ENCODE results near the gene IL36B. TPM values are rescaled to one million over a fixed set of nuclear protein-coding genes. Genes with fewer than 3 reads are reported as not detected.

IL36B gene
- polyA plus RNA-seq, 1 donor (not counting 4 experiments of a cell fraction or from before 2014, with no cell fraction given): 0.21 TPM

DNA sequence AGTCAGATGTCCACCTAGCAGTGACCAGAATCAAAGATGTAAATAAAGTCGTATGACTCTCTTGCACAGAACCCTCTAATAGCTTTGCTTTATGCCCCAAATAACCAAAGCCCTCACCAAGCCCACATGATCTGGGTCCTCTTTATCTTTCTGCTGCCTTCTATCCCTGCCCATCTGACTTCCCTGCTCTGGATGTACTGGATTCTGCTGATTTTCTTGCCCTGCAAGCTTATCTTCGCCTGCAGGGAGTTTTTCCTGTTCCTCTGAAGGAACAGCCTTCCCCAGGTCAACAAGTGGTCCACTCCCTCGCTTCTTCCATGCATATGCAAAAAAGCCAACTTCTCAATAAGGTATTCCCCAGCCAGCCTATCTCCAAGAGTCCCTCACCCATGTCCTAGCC is 18.7 kb downstream of the IL36B start:
- no peaks in the 10 kb centered on the region for H4K20me1 ChIP-seq (ENCODE audit: control insufficient read depth, extremely low read depth, insufficient read depth, low read length)
- no peaks in the 10 kb centered on the region for H3K79me2 ChIP-seq (ENCODE audit: control insufficient read depth, insufficient read depth, low read length)
- no peaks in the 10 kb centered on the region for H3K36me3 ChIP-seq (ENCODE audit: control insufficient read depth in 2 of 2, extremely low read depth in 1 of 2, insufficient read depth in 2 of 2, low read length in 2 of 2)
- no peak overlapping the region for H3K9ac ChIP-seq (ENCODE audit: control insufficient read depth, extremely low read depth, insufficient read depth, low read length)
- H3K4me2 ChIP-seq (ENCODE audit: control insufficient read depth, extremely low read depth, insufficient read depth, low read depth, low read length): no peak overlapping the region
- H3K27ac ChIP-seq (ENCODE audit: control insufficient read depth, insufficient read depth, low read length): no peak overlapping the region
- TF ChIP-seq, protein P1, sequence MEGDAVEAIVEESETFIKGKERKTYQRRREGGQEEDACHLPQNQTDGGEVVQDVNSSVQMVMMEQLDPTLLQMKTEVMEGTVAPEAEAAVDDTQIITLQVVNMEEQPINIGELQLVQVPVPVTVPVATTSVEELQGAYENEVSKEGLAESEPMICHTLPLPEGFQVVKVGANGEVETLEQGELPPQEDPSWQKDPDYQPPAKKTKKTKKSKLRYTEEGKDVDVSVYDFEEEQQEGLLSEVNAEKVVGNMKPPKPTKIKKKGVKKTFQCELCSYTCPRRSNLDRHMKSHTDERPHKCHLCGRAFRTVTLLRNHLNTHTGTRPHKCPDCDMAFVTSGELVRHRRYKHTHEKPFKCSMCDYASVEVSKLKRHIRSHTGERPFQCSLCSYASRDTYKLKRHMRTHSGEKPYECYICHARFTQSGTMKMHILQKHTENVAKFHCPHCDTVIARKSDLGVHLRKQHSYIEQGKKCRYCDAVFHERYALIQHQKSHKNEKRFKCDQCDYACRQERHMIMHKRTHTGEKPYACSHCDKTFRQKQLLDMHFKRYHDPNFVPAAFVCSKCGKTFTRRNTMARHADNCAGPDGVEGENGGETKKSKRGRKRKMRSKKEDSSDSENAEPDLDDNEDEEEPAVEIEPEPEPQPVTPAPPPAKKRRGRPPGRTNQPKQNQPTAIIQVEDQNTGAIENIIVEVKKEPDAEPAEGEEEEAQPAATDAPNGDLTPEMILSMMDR (optimal IDR thresholded peaks at IDR 0.05 in 1 of 3, IDR thresholded peaks at IDR 0.05 in 1 of 3, conservative IDR thresholded peaks at IDR 0.05 in 1 of 3; ENCODE audit: extremely low read depth in 1 of 3, insufficient read depth in 2 of 3, low read length in 3 of 3): no peak
- no peak for TF ChIP-seq EZH2 (IDR thresholded peaks at IDR 0.05; ENCODE audit: low read length)
- no peak overlapping the region for H2AFZ ChIP-seq (ENCODE audit: control insufficient read depth, low read length)
- no peak for FAIRE-seq
- H3K9me3 ChIP-seq (ENCODE audit: control insufficient read depth, low read depth, low read length): no peaks in the 10 kb centered on the region
- no peaks in the 10 kb centered on the region for H3K4me1 ChIP-seq (ENCODE audit: control insufficient read depth, extremely low read depth, insufficient read depth, low read length)
- H3K27me3 ChIP-seq (ENCODE audit: control insufficient read depth, extremely low read depth, insufficient read depth, low read length): peaks cover 9% of the 10 kb centered on the region
- H3K4me3 ChIP-seq (ENCODE audit: control insufficient read depth in 2 of 3, extremely low read depth in 1 of 3, insufficient read depth in 2 of 3, low read depth in 1 of 3, low read length in 3 of 3): no peak overlapping the region
- H3K9me1 ChIP-seq (ENCODE audit: control insufficient read depth, extremely low read depth, insufficient read depth, low read length): no peaks in the 10 kb centered on the region
- no peak for DNase-seq (ENCODE audit: low read depth, low spot score)
- dilution Hi-C loops (cut with MboI; ENCODE audit: extremely low pct_ligation_motif_present, low sequenced_read_pairs): no loop called here

DNA sequence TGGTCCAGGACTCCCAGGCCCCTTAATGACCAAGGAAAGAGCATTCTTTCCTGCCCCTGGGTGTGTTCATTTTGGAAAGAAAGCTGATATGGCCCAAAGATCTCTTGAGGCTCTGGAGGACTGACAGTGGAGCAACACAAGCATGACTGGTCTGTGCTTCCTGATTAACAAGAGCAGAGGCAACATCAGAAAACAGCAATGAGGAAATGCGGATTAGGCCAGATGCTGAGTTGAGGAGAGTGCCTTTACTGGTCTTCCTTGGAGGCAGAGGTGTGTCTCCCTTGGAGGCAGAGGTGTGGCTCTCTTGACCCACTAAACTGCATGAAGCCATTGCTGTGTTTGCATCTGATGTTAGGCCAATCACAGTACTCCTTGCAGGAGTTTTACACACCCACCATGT is 19.9 kb downstream of the IL36B start:
- Histone ChIP-seq H3K36me3 (ENCODE audit: control insufficient read depth in 2 of 2, extremely low read depth in 1 of 2, insufficient read depth in 2 of 2, low read length in 2 of 2) (no peaks in the 10 kb centered on the region), H3K79me2 (ENCODE audit: control insufficient read depth, insufficient read depth, low read length) (no peaks in the 10 kb centered on the region), H2AFZ (ENCODE audit: control insufficient read depth, low read length) (no peak overlapping the region), H3K4me3 (ENCODE audit: control insufficient read depth in 2 of 3, extremely low read depth in 1 of 3, insufficient read depth in 2 of 3, low read depth in 1 of 3, low read length in 3 of 3) (no peak overlapping the region), H4K20me1 (ENCODE audit: control insufficient read depth, extremely low read depth, insufficient read depth, low read length) (no peaks in the 10 kb centered on the region), H3K9me1 (ENCODE audit: control insufficient read depth, extremely low read depth, insufficient read depth, low read length) (no peaks in the 10 kb centered on the region), H3K4me2 (ENCODE audit: control insufficient read depth, extremely low read depth, insufficient read depth, low read depth, low read length) (no peak overlapping the region), H3K4me1 (ENCODE audit: control insufficient read depth, extremely low read depth, insufficient read depth, low read length) (no peaks in the 10 kb centered on the region), H3K9ac (ENCODE audit: control insufficient read depth, extremely low read depth, insufficient read depth, low read length) (no peak overlapping the region), H3K27ac (ENCODE audit: control insufficient read depth, insufficient read depth, low read length) (no peak overlapping the region), H3K9me3 (ENCODE audit: control insufficient read depth, low read depth, low read length) (no peaks in the 10 kb centered on the region), H3K27me3 (ENCODE audit: control insufficient read depth, extremely low read depth, insufficient read depth, low read length) (peaks cover 14% of the 10 kb centered on the region)
- no peak for DNase-seq (ENCODE audit: low read depth, low spot score)
- TF ChIP-seq, protein P1 (optimal IDR thresholded peaks at IDR 0.05 in 1 of 3, IDR thresholded peaks at IDR 0.05 in 1 of 3, conservative IDR thresholded peaks at IDR 0.05 in 1 of 3; ENCODE audit: extremely low read depth in 1 of 3, insufficient read depth in 2 of 3, low read length in 3 of 3): no peak
- TF ChIP-seq EZH2 (IDR thresholded peaks at IDR 0.05; ENCODE audit: low read length): no peak
- FAIRE-seq: no peak
- dilution Hi-C loops (cut with MboI; ENCODE audit: extremely low pct_ligation_motif_present, low sequenced_read_pairs): no loop called here
